Erythroblast (primary cell): Measurements from ENCODE around the gene CRTC1.

Source experiments
- GATA1 ChIP-seq: IDR thresholded peaks from 2 replicates; pipeline ENCODE4 v1.6.1; 2011; ENCODE audit warnings: low read depth, mild to moderate bottlenecking, control low read depth, low read length, moderate library complexity
- POLR2A ChIP-seq: IDR thresholded peaks from 2 replicates; pipeline ENCODE4 v1.6.1; 2011; ENCODE audit warnings: mild to moderate bottlenecking, low read length

- TF ChIP-seq POLR2A (no peak), GATA1 (no peak)
Observed at GRCh38 chr19:18742324-18742723, 58.8 kb downstream of the CRTC1 start.
